Choroid plexus epithelial cell (primary cell): ENCODE results near the gene SPATS1.

Experiments used
- DNase-seq: peaks from one replicate; pipeline ENCODE4 v3.0.0-alpha.2; 2010; ENCODE audit warnings: low read depth
- H3K4me3 ChIP-seq: 2 replicates; pipeline ENCODE4 v1.5.1; 2011; ENCODE audit warnings: low read depth, mild to moderate bottlenecking, control low read depth, low read length, moderate library complexity
- TF ChIP-seq, protein P1 (sequence below): conservative IDR thresholded peaks from 2 replicates; pipeline ENCODE4 v1.5.1; 2011; ENCODE audit warnings: low read depth, mild to moderate bottlenecking, control low read depth, inconsistent platforms, low read length, moderate library complexity

The SPATS1 gene

DNA sequence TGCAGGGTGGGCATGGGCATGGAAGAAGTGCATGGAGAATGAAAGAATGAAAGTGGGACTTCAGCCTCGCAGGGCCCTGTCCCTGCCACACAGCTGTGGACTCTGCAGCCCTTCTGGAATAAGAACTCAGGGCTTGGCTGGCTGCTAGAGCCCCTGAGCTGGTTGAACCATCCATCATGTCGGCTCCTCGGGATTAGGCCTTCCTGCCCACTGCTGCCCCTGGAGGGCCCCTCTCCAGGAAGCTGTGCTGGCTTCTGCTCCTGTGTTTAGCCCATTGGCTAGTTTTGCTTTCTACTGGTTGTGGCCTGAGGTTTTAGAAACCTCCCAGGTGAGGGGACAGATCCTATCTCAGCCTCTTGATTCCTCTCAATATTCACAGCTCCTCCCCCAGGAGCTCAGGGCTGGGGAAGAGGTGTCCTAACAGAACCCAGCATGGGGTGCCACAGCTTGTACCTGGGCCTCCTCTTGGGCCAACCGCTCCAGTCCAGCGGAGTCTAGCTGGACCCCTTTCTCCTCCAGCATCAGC is 37.2 kb upstream of the SPATS1 start:
- TF ChIP-seq, protein P1, sequence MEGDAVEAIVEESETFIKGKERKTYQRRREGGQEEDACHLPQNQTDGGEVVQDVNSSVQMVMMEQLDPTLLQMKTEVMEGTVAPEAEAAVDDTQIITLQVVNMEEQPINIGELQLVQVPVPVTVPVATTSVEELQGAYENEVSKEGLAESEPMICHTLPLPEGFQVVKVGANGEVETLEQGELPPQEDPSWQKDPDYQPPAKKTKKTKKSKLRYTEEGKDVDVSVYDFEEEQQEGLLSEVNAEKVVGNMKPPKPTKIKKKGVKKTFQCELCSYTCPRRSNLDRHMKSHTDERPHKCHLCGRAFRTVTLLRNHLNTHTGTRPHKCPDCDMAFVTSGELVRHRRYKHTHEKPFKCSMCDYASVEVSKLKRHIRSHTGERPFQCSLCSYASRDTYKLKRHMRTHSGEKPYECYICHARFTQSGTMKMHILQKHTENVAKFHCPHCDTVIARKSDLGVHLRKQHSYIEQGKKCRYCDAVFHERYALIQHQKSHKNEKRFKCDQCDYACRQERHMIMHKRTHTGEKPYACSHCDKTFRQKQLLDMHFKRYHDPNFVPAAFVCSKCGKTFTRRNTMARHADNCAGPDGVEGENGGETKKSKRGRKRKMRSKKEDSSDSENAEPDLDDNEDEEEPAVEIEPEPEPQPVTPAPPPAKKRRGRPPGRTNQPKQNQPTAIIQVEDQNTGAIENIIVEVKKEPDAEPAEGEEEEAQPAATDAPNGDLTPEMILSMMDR = no peak
- no peak overlapping the region for H3K4me3 ChIP-seq
- DNase-seq = no peak

DNA sequence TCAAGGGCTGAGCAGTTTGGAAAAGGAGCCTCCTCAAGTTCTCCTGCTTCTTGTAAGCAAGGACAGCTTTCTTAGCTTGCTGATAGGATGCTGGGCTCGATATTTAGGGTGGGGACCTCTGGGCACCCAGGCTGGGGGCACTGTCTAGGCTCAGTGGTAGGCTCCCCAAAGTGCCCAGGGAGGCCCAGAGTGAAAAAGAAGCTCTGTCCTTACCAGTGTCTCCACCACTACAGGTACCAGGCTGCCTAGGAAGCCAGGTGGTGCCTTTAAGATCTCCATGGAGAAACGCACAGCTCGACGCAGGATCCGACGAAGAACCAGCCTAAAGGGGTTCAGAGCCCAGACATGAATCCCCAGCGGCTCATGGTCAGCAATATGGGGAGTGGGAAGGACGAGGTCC is 35.7 kb upstream of the SPATS1 start:
- DNase-seq = no peak
- TF ChIP-seq, protein P1 = no peak

DNA sequence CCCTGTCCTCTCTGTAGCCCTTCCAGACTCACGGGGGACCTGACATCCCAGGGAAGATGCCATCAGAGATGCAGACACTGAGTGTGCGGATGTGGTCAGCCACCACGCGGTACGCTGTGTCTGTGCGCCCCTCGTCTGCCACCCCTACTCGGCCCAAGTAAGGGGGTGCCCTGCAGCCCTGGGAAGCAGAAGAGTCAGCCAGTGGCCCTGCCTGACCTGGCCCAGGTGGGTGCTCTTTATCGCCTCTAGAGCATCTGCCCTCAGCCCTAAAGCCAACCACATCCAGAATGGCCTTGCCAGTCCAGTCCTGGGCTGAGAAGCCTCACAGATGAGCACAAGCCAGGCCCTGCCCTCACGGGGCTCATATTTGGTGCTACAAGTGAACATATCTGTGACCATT is 35.2 kb upstream of the SPATS1 start:
- DNase-seq = no peak
- H3K4me3 ChIP-seq = no peak overlapping the region
- TF ChIP-seq, protein P1 = no peak

More for the DNA sequence above, 35.7 kb upstream of the SPATS1 start:
- no peak overlapping the region for H3K4me3 ChIP-seq

DNA sequence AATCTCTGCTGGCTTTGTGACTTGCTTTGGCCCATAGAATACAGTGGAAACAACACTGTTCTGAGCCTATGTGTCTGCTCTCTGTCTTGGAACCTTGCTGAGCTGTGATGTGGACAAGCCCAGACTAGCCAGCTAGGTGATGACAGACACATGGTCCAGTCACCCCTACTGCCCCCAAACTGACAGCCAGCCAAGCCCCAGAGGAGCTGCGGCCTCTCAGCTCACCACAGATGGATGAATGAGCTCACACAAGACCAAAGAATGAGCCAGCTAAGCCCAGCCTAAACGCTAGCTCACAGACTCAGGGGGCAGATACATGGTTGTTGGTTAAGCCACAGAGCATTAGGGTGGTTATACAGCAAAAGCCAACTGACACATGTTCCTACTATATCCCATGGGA is 33.4 kb upstream of the SPATS1 start:
- no peak overlapping the region for H3K4me3 ChIP-seq
- TF ChIP-seq, protein P1 = no peak
- DNase-seq = peak; percentile 38

DNA sequence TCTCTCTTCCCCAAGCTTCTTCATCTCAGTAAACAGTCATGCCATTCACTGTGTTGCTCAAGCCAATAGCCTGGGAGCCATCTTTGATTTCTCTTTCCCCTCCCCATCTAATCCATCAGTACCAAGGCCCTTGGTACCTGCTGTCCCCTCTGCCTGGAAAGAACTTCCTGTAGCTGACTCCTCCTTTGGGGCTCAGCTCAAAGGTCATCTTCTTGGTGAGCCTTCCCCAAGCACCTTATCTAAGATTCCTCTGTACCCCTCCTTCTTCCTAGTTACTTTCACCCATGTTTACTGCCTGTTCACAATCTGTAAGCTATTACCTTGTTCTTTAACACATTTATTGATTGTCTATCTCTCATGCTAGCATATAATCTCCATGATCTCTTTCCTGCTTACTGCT is 32.8 kb upstream of the SPATS1 start:
- TF ChIP-seq, protein P1 = no peak
- no peak overlapping the region for H3K4me3 ChIP-seq
- DNase-seq = no peak

DNA sequence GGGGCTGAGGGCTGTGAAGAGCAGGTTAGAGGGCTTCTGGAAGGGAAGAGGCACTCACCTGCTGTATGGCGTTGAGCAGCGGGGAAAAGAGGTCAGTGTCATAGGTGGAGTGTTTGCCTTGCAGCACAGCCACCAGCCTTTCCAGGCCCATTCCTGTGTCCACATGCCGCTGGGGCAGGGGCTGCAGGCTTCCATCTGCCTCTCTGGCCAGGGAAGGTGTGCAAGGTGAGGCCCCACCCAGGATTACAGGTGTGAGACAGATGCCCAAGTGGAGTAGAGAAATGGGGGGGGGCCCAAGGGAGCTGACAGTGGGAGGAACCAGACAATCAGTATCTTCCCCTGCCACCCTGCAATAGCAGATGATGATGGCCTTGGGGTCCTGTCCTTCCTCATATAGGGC is 32.2 kb upstream of the SPATS1 start:
- H3K4me3 ChIP-seq = no peak overlapping the region
- TF ChIP-seq, protein P1 = no peak
- DNase-seq = no peak

DNA sequence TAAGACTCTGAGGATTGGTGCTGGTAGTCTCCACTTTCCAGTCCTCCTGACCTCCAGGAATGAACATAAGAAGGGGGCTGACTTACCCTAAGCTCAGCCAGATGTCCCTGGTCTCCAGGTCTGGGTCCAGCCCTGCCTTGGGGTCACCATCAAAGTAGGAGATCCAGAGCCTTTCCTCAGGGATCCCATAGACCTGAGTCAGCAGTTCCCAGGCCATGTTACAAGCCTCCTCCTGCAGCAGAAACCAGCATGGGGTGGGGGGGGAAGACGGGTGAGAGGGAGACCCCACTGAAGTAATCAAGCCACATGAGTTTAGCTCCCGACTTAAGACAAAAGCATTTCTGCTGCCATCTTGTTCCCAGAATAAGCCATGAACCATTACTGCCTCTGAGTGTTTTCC is 31.1 kb upstream of the SPATS1 start:
- H3K4me3 ChIP-seq = no peak overlapping the region
- DNase-seq = no peak
- TF ChIP-seq, protein P1 = no peak
